ENCODE measurements around the gene CCT6B. TPM values are rescaled to one million over a fixed set of nuclear protein-coding genes. Genes with fewer than 3 reads are reported as not detected.

CCT6B gene
- total RNA-seq, 2 experiments from 2014 or later: 4.6 to 4.9 TPM

DNA sequence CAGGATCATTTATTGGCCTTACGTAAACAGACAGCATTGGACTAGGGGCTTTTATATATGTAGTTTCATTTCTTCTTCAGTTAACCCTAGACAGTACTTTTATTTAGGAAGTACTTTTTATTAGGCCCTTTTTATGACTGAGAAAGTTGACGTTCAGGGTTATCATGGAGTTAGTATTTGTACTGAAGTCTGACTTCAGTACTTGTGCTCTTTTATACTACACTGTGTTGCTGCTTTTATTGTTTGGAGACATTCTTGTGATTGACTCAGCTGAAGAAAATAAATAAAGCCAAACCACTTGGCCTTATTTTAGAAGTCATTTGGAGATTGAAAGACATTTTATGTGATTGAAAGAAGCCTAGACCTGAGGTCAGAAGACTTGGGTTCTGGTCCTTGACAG lies 26.0 kb upstream of the CCT6B start:
- H3K27me3 ChIP-seq (ENCODE audit: control insufficient read depth in 1 of 2, insufficient read depth in 2 of 2, low read length in 2 of 2): no peaks in the 10 kb centered on the region
- H3K27me3 Mint-ChIP-seq: no peaks in the 10 kb centered on the region
- H3K27ac Mint-ChIP-seq: no peak overlapping the region
- TF ChIP-seq, protein P1, sequence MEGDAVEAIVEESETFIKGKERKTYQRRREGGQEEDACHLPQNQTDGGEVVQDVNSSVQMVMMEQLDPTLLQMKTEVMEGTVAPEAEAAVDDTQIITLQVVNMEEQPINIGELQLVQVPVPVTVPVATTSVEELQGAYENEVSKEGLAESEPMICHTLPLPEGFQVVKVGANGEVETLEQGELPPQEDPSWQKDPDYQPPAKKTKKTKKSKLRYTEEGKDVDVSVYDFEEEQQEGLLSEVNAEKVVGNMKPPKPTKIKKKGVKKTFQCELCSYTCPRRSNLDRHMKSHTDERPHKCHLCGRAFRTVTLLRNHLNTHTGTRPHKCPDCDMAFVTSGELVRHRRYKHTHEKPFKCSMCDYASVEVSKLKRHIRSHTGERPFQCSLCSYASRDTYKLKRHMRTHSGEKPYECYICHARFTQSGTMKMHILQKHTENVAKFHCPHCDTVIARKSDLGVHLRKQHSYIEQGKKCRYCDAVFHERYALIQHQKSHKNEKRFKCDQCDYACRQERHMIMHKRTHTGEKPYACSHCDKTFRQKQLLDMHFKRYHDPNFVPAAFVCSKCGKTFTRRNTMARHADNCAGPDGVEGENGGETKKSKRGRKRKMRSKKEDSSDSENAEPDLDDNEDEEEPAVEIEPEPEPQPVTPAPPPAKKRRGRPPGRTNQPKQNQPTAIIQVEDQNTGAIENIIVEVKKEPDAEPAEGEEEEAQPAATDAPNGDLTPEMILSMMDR (IDR thresholded peaks at IDR 0.05): no peak
- ChIA-PET POLR2A (no interaction called here), CTCF (no interaction called here)
- ATAC-seq (ENCODE audit: poor library complexity) (no peak), DNase-seq (no peak)
- no peaks in the 10 kb centered on the region for H3K9me3 ChIP-seq (ENCODE audit: control insufficient read depth in 1 of 2, insufficient read depth in 1 of 2, low read length in 2 of 2)
- H3K4me1 Mint-ChIP-seq (ENCODE audit: low read depth): peaks cover 38% of the 10 kb centered on the region
- peaks cover 81% of the 10 kb centered on the region for H3K36me3 Mint-ChIP-seq (ENCODE audit: low read depth)
- H3K4me1 ChIP-seq (ENCODE audit: insufficient read depth, low read length): peaks cover 8% of the 10 kb centered on the region
- H3K4me3 Mint-ChIP-seq: no peak overlapping the region
- intact Hi-C loops (cut with DNase I, micrococcal nuclease): loop anchor here in 1 of 2 experiments (10.0 kb wide), 1 partner anchor 562 kb away; no protein-coding TSS in a partner anchor
- H3K9me3 Mint-ChIP-seq: no peaks in the 10 kb centered on the region
- no peak overlapping the region for H3K27ac ChIP-seq (ENCODE audit: low read depth in 1 of 2, low read length in 2 of 2)
- H3K36me3 ChIP-seq (ENCODE audit: insufficient read depth, low read length): peaks cover 64% of the 10 kb centered on the region
- H3K4me3 ChIP-seq (ENCODE audit: low read length): no peak overlapping the region

DNA sequence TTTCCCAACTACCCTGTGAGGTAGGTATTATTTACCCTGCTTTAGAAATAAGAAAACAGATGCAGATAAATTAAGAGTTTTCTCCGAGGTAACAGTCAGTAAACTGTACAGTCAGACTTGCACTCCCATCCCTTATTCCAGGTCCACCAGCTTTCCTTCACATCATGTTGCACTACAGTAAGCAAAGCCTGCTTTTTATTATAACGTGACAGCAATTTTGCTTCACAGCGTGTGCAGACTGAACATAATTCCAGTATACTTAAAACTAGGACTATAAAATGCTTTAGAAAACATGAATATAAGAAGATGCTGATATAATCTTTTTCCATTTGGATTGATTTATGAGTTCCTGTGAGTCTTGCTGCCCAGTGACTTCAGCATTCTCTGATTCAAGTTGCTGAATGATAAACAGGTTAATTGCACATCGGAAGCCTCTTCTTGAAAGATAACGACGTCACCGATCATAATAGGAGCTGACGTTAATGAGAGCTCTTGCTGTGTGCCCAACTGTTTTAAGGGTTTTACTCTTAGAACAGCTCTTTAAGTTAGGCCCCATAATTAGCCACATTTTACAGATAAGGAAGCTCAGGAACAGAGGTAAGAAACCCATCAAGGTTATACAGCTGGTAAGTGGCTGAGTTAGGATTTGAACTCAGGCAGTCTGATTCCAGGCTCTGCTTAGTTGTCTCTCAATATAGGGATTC lies 20.4 kb upstream of the CCT6B start:
- peak in 2 of 14 experiments; percentile 18 to 20 for DNase-seq
- H3K4me1 Mint-ChIP-seq (ENCODE audit: low read depth): peaks cover 62% of the 10 kb centered on the region

More for the DNA sequence above, 20.4 kb upstream of the CCT6B start:
- Mint-ChIP-seq H3K4me3 (peak overlapping the region; percentile 94), H3K9me3 (no peaks in the 10 kb centered on the region), H3K27ac (peak overlapping the region; percentile 88), H3K27me3 (no peaks in the 10 kb centered on the region), H3K36me3 (ENCODE audit: low read depth) (peaks cover 51% of the 10 kb centered on the region)
- peaks cover 26% of the 10 kb centered on the region for H3K4me1 ChIP-seq (ENCODE audit: insufficient read depth, low read length)
- H3K9me3 ChIP-seq (ENCODE audit: control insufficient read depth in 1 of 2, insufficient read depth in 1 of 2, low read length in 2 of 2): no peaks in the 10 kb centered on the region
- H3K27me3 ChIP-seq (ENCODE audit: control insufficient read depth in 1 of 2, insufficient read depth in 2 of 2, low read length in 2 of 2): no peaks in the 10 kb centered on the region
- H3K27ac ChIP-seq (ENCODE audit: low read depth in 1 of 2, low read length in 2 of 2): peak overlapping the region; percentile 92 to 97
- no peak for ATAC-seq (ENCODE audit: poor library complexity)
- ChIA-PET CTCF (interaction anchor here (1.3 to 2.3 kb wide), 12 partner anchors 13 to 344 kb away, joined by 3 to 13 read pairs (median 5); partner anchors contain the start of genes CCT6B, RAD51D, RFFL and ZNF830), POLR2A (interaction anchor here (0.5 to 4.8 kb wide), 18 partner anchors 9 to 607 kb away, joined by 3 to 37 read pairs (median 4); partner anchors contain the start of genes CCT6B, NLE1, RFFL and SLFN11)
- intact Hi-C loops (cut with DNase I, micrococcal nuclease): loop anchor here (5.0 to 10.0 kb wide), 3 partner anchors 106 to 831 kb away; no protein-coding TSS in a partner anchor
- TF ChIP-seq, protein P1 (IDR thresholded peaks at IDR 0.05): no peak
- peak overlapping the region; percentile 90 for H3K4me3 ChIP-seq (ENCODE audit: low read length)
- H3K36me3 ChIP-seq (ENCODE audit: insufficient read depth, low read length): peaks cover 20% of the 10 kb centered on the region

Data from CD4-positive, alpha-beta T cell (primary cell).